ENCODE measurements around the gene CD302. TPM values are rescaled to one million over a fixed set of nuclear protein-coding genes. Genes with fewer than 3 reads are reported as not detected.

Gene CD302
- total and polyA plus RNA-seq, 2 of the 8 experiments (the other 6 are each of a cell fraction or from before 2014, with no cell fraction given), result 0.76 to 0.79 TPM

DNA sequence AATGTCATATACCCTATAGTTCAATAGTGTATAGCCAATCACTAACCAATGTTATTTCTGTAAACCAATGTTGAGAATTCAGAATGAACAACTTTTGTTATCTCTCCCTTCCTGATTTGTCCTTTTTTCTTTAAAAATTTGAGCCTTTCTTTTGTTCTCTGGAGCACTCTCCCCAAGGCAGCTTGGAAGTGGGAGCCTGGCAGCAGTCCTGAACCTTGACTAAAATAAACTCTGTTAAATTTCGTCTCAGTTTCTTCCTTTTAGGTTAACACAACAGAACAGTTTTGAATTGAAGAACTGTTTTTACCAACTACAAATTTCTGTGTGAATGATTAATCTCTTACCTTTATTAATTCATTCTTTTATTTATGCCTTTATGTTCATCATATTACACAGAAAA lies 35.9 kb downstream of the CD302 start:
- H3K79me1 ChIP-seq (ENCODE audit: low read depth, low read length), result no peaks in the 10 kb centered on the region; the same call in 1 of the 2 replicates
- H2BK120ac ChIP-seq (replicated peaks; ENCODE audit: low read depth, low read length), result no peak overlapping the region
- no peak overlapping the region for H2BK20ac ChIP-seq (ENCODE audit: low read length)
- no peak for FAIRE-seq
- no peak overlapping the region for H3K56ac ChIP-seq (replicated peaks; ENCODE audit: insufficient read length, low read depth, low read length)
- ChIA-PET CTCF (ENCODE audit: partially characterized antibody) (interaction anchor here (1.2 kb wide), 2 partner anchors 204 to 206 kb away, joined by 3 to 4 read pairs; no protein-coding TSS in a partner anchor), POLR2A (ENCODE audit: partially characterized antibody) (interaction anchor here (1.5 to 2.7 kb wide), 4 partner anchors 9 to 50 kb away, joined by 4 to 11 read pairs (median 9); partner anchors contain the start of gene MARCHF7)
- H3K9me3 ChIP-seq (ENCODE audit: insufficient read depth in 2 of 2, low read depth in 1 of 2, low read length in 1 of 2), result no peaks in the 10 kb centered on the region
- no peaks in the 10 kb centered on the region for H3K23me2 ChIP-seq (ENCODE audit: low read depth, low read length)
- DNase-seq (ENCODE audit: low read depth in 1 of 2, low spot score in 2 of 2), result no peak
- no peak overlapping the region for H3K4ac ChIP-seq (replicated peaks; ENCODE audit: insufficient read length, low read depth, low read length)
- H4K91ac ChIP-seq (replicated peaks; ENCODE audit: insufficient read length, low read length), result no peak overlapping the region
- no peak overlapping the region for H3K18ac ChIP-seq (ENCODE audit: extremely low read depth, low read length)
- H3K9ac ChIP-seq (replicated peaks in 1 of 4; ENCODE audit: extremely low read depth in 1 of 4, low read depth in 3 of 4, low read length in 3 of 4), result no peak overlapping the region
- no peak overlapping the region for H3K14ac ChIP-seq (ENCODE audit: insufficient read length)
- H3K4me2 ChIP-seq (ENCODE audit: insufficient read depth in 1 of 2, low read depth in 2 of 2, low read length in 2 of 2), result no peak overlapping the region
- no peaks in the 10 kb centered on the region for H3K27me3 ChIP-seq (replicated peaks in 1 of 4; ENCODE audit: control insufficient read depth in 3 of 4, extremely low read depth in 1 of 4, insufficient read depth in 3 of 4, low read length in 3 of 4)
- H4K5ac ChIP-seq (ENCODE audit: insufficient read length, low read depth, low read length), result no peak overlapping the region
- no peak overlapping the region for H2BK5ac ChIP-seq (ENCODE audit: low read depth, low read length)
- H3K23ac ChIP-seq (ENCODE audit: insufficient read length), result no peak overlapping the region
- peaks cover 2 to 3% of the 10 kb centered on the region in 2 experiments for H4K20me1 ChIP-seq (replicated peaks in 1 of 2; ENCODE audit: control insufficient read depth in 1 of 2, insufficient read depth in 2 of 2, low read length in 2 of 2)
- peaks cover 9 to 88% (median 29%) of the 10 kb centered on the region in 4 experiments for H3K36me3 ChIP-seq (ENCODE audit: control insufficient read depth in 2 of 4, insufficient read depth in 4 of 4, low read length in 3 of 4)
- WGBS, 2 experiments (ENCODE audit: extremely low coverage in 1 of 2, insufficient coverage in 1 of 2, insufficient read length in 1 of 2, insufficient replicate concordance in 2 of 2, low coverage in 1 of 2, low lambda C conversion rate in 2 of 2, missing lambda C conversion rate in 1 of 2), result 93% methylated on average over 1 of the region's 1 CpG; no CpG with 5 or more reads in 1 of the 2 experiments
- H2AK5ac ChIP-seq (ENCODE audit: low read depth, low read length), result no peak overlapping the region
- no peak overlapping the region for H3K4me3 ChIP-seq (ENCODE audit: extremely low read depth in 1 of 4, insufficient read depth in 2 of 4, low read depth in 3 of 4, low read length in 4 of 4)
- peaks cover 0 to 8% of the 10 kb centered on the region in 2 experiments; a peak in 2 of 4 replicates for H3K79me2 ChIP-seq (ENCODE audit: control insufficient read depth in 1 of 2, insufficient read depth in 2 of 2, low read length in 2 of 2)
- no peak overlapping the region for H2BK12ac ChIP-seq (ENCODE audit: low read depth, low read length)
- H2AFZ ChIP-seq (ENCODE audit: low read length), result no peak overlapping the region
- H3K4me1 ChIP-seq (replicated peaks in 1 of 4; ENCODE audit: control insufficient read depth in 3 of 4, insufficient read depth in 4 of 4, low read length in 3 of 4), result no peaks in the 10 kb centered on the region
- no peak overlapping the region for H4K8ac ChIP-seq (ENCODE audit: extremely low read depth, insufficient read depth, low read length)
- H2BK15ac ChIP-seq (ENCODE audit: low read length), result no peak overlapping the region
- H3K27ac ChIP-seq (ENCODE audit: low read depth, low read length), result no peak overlapping the region
- TF ChIP-seq BACH1 (IDR thresholded peaks at IDR 0.05; ENCODE audit: low read length), result no peak
- TF ChIP-seq SP4 (IDR thresholded peaks at IDR 0.05; ENCODE audit: low read length), result no peak
- TF ChIP-seq TCF12 (IDR thresholded peaks at IDR 0.05; ENCODE audit: low read depth, low read length), result no peak
- TF ChIP-seq GABPA (IDR thresholded peaks at IDR 0.05; ENCODE audit: borderline replicate concordance, insufficient read depth, low read length), result no peak
